ENCODE measurements around the gene DOCK2.

GRCh38 chr5:170110403-170111087, 473.5 kb downstream of the DOCK2 start:
- TF ChIP-seq CTCF (IDR thresholded peaks at IDR 0.05) (no peak), POLR2A (IDR thresholded peaks at IDR 0.05) (no peak)

Data from uterus (tissue), 2 donors.